Measurements from ENCODE around the gene FAM53C.

GRCh38 chr5:138331449-138332368, 6.4 kb upstream of the FAM53C start, which contains the start of gene CDC25C:
- TF ChIP-seq REST (IDR thresholded peaks at IDR 0.05; ENCODE audit: unreplicated experiment) (no peak), EZH2 (IDR thresholded peaks at IDR 0.05; ENCODE audit: low read depth, unreplicated experiment) (no peak), CTCF (conservative IDR thresholded peaks at IDR 0.05; ENCODE audit: low read depth in 2 of 2) (no peak), ETS1 (IDR thresholded peaks at IDR 0.05) (no peak), POLR2AphosphoS5 (IDR thresholded peaks at IDR 0.05; ENCODE audit: low read depth) (peak; percentile 92), EZH2phosphoT487 (IDR thresholded peaks at IDR 0.05; ENCODE audit: unreplicated experiment) (no peak), NANOG (IDR thresholded peaks at IDR 0.05; ENCODE audit: borderline replicate concordance) (no peak), JUNB (IDR thresholded peaks at IDR 0.05; ENCODE audit: unreplicated experiment) (no peak), CREB1 (CRISPR knock-in tag; IDR thresholded peaks at IDR 0.05; ENCODE audit: low read depth) (0 out of 2 replicates have a peak, but pooled peaks have one; percentile 42), ZNF462 (CRISPR knock-in tag; IDR thresholded peaks at IDR 0.05) (no peak), ZNF114 (CRISPR knock-in tag; IDR thresholded peaks at IDR 0.05) (no peak), ZNF331 (CRISPR knock-in tag; IDR thresholded peaks at IDR 0.05; ENCODE audit: low read depth) (no peak)
